ENCODE data around the gene MGLL. TPM values are rescaled to one million over a fixed set of nuclear protein-coding genes. Genes with fewer than 3 reads are reported as not detected.

The MGLL gene
- total and polyA plus RNA-seq, 2 donors from 2014 or later: 74.2 to 250 TPM

DNA sequence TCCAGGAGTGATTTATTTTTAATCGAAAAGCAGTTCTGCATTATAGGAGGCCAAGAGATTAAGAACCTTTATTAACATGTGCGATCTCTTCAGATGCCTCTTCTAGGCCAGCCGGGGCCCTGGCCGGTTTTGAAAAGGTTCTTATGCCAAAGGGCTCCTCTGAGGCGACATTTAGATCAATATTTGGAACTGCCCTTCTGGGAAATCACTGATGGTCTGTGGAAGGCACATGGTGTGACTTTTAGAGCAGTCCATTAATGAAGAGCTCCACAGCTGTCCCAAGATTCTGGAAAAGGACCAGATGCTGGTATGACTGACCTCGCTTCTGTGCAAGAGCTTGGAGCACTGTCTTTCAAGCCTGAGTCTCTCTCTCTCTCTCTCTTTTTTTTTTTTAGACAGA is 19.7 kb downstream of the MGLL start:
- FAIRE-seq (no peak), DNase-seq (no peak)
- Histone ChIP-seq H3K9me3 (ENCODE audit: control insufficient read depth in 2 of 3, insufficient read depth in 1 of 3, low read length in 3 of 3) (no peaks in the 10 kb centered on the region), H3K4me1 (ENCODE audit: control insufficient read depth in 2 of 3, insufficient read depth in 2 of 3, low read depth in 1 of 3, low read length in 3 of 3) (peaks cover 0 to 4% (median 0%) of the 10 kb centered on the region in 3 donors), H3K27me3 (ENCODE audit: control insufficient read depth, insufficient read depth, low read length) (no peaks in the 10 kb centered on the region), H3K4me3 (ENCODE audit: low read length in 3 of 3) (no peak overlapping the region), H3K9ac (ENCODE audit: low read length in 3 of 3) (no peak overlapping the region), H3K27ac (ENCODE audit: low read depth in 2 of 2, low read length in 2 of 2) (no peak overlapping the region), H3K36me3 (ENCODE audit: control insufficient read depth in 2 of 3, insufficient read depth in 3 of 3, low read length in 3 of 3) (peaks cover 0 to 4% (median 0%) of the 10 kb centered on the region in 3 donors)
- intact Hi-C loops (cut with DNase I): no loop called here
- TF ChIP-seq, protein P1, sequence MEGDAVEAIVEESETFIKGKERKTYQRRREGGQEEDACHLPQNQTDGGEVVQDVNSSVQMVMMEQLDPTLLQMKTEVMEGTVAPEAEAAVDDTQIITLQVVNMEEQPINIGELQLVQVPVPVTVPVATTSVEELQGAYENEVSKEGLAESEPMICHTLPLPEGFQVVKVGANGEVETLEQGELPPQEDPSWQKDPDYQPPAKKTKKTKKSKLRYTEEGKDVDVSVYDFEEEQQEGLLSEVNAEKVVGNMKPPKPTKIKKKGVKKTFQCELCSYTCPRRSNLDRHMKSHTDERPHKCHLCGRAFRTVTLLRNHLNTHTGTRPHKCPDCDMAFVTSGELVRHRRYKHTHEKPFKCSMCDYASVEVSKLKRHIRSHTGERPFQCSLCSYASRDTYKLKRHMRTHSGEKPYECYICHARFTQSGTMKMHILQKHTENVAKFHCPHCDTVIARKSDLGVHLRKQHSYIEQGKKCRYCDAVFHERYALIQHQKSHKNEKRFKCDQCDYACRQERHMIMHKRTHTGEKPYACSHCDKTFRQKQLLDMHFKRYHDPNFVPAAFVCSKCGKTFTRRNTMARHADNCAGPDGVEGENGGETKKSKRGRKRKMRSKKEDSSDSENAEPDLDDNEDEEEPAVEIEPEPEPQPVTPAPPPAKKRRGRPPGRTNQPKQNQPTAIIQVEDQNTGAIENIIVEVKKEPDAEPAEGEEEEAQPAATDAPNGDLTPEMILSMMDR (IDR thresholded peaks at IDR 0.05; ENCODE audit: borderline replicate concordance, extremely low read depth, insufficient read depth): no peak

GRCh38 chr3:127801731-127802313 is 20.5 kb downstream of the MGLL start:
- TF ChIP-seq, protein P1 (IDR thresholded peaks at IDR 0.05; ENCODE audit: borderline replicate concordance, extremely low read depth, insufficient read depth): no peak
- no peak overlapping the region for H3K27ac ChIP-seq (ENCODE audit: low read depth in 2 of 2, low read length in 2 of 2)
- FAIRE-seq (no peak), DNase-seq (no peak)
- H3K9me3 ChIP-seq (ENCODE audit: control insufficient read depth in 2 of 3, insufficient read depth in 1 of 3, low read length in 3 of 3): no peaks in the 10 kb centered on the region
- H3K36me3 ChIP-seq (ENCODE audit: control insufficient read depth in 2 of 3, insufficient read depth in 3 of 3, low read length in 3 of 3): peaks cover 0 to 4% (median 0%) of the 10 kb centered on the region in 3 donors
- H3K4me3 ChIP-seq (ENCODE audit: low read length in 3 of 3): no peak overlapping the region
- intact Hi-C loops (cut with DNase I): no loop called here
- H3K27me3 ChIP-seq (ENCODE audit: control insufficient read depth, insufficient read depth, low read length): no peaks in the 10 kb centered on the region
- H3K9ac ChIP-seq (ENCODE audit: low read length in 3 of 3): no peak overlapping the region
- H3K4me1 ChIP-seq (ENCODE audit: control insufficient read depth in 2 of 3, insufficient read depth in 2 of 3, low read depth in 1 of 3, low read length in 3 of 3): peaks cover 0 to 6% (median 0%) of the 10 kb centered on the region in 3 donors

DNA sequence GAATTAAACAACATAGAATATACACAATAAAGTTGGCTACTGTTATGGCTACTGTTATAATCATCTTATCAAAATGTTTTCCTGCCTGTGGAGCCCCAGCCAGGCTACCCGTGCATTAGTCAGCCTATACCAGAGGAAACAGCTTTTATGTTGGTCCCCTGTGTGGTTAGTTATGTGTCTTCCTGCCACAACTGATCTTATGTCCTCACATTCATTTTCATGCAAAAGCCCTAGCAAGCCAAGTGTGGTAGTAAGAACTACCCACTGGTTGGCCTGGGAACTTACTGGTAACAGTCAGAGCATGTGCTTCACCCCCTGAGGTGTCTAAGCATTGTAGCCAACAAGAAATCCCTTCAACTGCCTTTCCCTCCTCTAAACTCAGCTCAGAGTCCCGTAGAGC is 21.8 kb downstream of the MGLL start:
- DNase-seq (no peak), FAIRE-seq (no peak)
- TF ChIP-seq, protein P1 (IDR thresholded peaks at IDR 0.05; ENCODE audit: borderline replicate concordance, extremely low read depth, insufficient read depth): no peak
- intact Hi-C loops (cut with DNase I): no loop called here
- Histone ChIP-seq H3K9ac (ENCODE audit: low read length in 3 of 3) (no peak overlapping the region), H3K27me3 (ENCODE audit: control insufficient read depth, insufficient read depth, low read length) (no peaks in the 10 kb centered on the region), H3K4me3 (ENCODE audit: low read length in 3 of 3) (no peak overlapping the region), H3K9me3 (ENCODE audit: control insufficient read depth in 2 of 3, insufficient read depth in 1 of 3, low read length in 3 of 3) (no peaks in the 10 kb centered on the region), H3K36me3 (ENCODE audit: control insufficient read depth in 2 of 3, insufficient read depth in 3 of 3, low read length in 3 of 3) (peaks cover 0 to 4% (median 0%) of the 10 kb centered on the region in 3 donors), H3K27ac (ENCODE audit: low read depth in 2 of 2, low read length in 2 of 2) (no peak overlapping the region), H3K4me1 (ENCODE audit: control insufficient read depth in 2 of 3, insufficient read depth in 2 of 3, low read depth in 1 of 3, low read length in 3 of 3) (peaks cover 0 to 6% (median 0%) of the 10 kb centered on the region in 3 donors)

All from kidney (tissue), 14 donors.